Small intestine (tissue), 7 donors: ENCODE data around the gene LRRC36. TPM values are rescaled to one million over a fixed set of nuclear protein-coding genes. Genes with fewer than 3 reads are reported as not detected.
A peak's percentile ranks its signal among the peaks of the same experiment; 100 is the strongest.

Source experiments
- DNase-seq, 2 donors: peaks; one replicate each; pipeline versions ENCODE4 v3.0.0 to v3.0.0-alpha.2; 2013
- FAIRE-seq: peaks from 2 replicates; lab custom pipeline; 2012; peaks lifted over from hg19 to GRCh38; lab: Jason Lieb, UNC
- H3K27ac ChIP-seq, 3 donors: one replicate each; pipeline ENCODE4 v1.5.1; 2013; ENCODE audit warnings: low read length in 2 of 3, mild to moderate bottlenecking in 2 of 3, control low read depth in 1 of 3, inconsistent platforms in 1 of 3, low read depth in 1 of 3, moderate library complexity in 1 of 3
- H3K27me3 ChIP-seq, 3 donors: one replicate each; pipeline ENCODE4 v1.6.1; 2013; ENCODE audit warnings: low read length in 3 of 3, inconsistent platforms in 1 of 3; ENCODE audit not compliant: control insufficient read depth in 3 of 3, insufficient read depth in 3 of 3
- H3K36me3 ChIP-seq, 3 donors: one replicate each; pipeline ENCODE4 v1.6.1; 2013; ENCODE audit warnings: low read length in 3 of 3, inconsistent platforms in 1 of 3, low read depth in 1 of 3, mild to moderate bottlenecking in 1 of 3, moderate library complexity in 1 of 3; ENCODE audit not compliant: control insufficient read depth in 3 of 3, insufficient read depth in 2 of 3
- H3K4me1 ChIP-seq, 3 donors: one replicate each; pipeline ENCODE4 v1.6.1; 2013; ENCODE audit warnings: low read length in 2 of 3, inconsistent platforms in 1 of 3, low read depth in 1 of 3, mild to moderate bottlenecking in 1 of 3, moderate library complexity in 1 of 3; ENCODE audit not compliant: control insufficient read depth in 3 of 3, insufficient read depth in 2 of 3
- H3K4me3 ChIP-seq, 3 donors: one replicate each; pipeline ENCODE4 v1.5.1; 2013; ENCODE audit warnings: low read length in 3 of 3, control low read depth in 1 of 3, inconsistent platforms in 1 of 3, low read depth in 1 of 3, mild to moderate bottlenecking in 1 of 3, moderate library complexity in 1 of 3
- H3K9me3 ChIP-seq, 2 donors: one replicate each; pipeline ENCODE4 v1.6.1; 2013; ENCODE audit warnings: low read depth in 1 of 2, low read length in 1 of 2; ENCODE audit not compliant: control insufficient read depth in 2 of 2, insufficient read depth in 1 of 2
- WGBS, 3 donors: extraction: QIAGEN DNeasy Blood & Tissue Kit; methylation state at CpG; one replicate each; pipeline ENCODE4 v1.1.7; 2013; 5-methylcytosine and 5-hydroxymethylcytosine counted together
- polyA plus RNA-seq, 4 donors: library from polyadenylated mRNA; stranded (reverse) in 3 of 4; unstranded in 1 of 4; fragments of 200-250 nt in 3 of 4; fragments of 120-200 nt in 1 of 4; gene quantifications; one replicate each; pipeline versions ENCODE4 v1.2.1 to v1.2.3, GENCODE V29; 2013
- donor health status: healthy with polysubstance abuse.
- donor health status: control.
- donor health status: control.
- donor health status: Bipolar disorder and iron deficiency.
- donor health status: healthy.

LRRC36 gene
- polyA plus RNA-seq, 4 donors: 0.87 to 1.9 TPM; not detected in 2

GRCh38 chr16:67391424-67392300, 65.0 kb downstream of the LRRC36 start:
- 48 to 59% (median 51%) methylated on average over 14 to 15 of the region's 15 CpGs for WGBS, 3 donors
- Histone ChIP-seq H3K27ac (peak overlapping the region in 2 of 3 donors; percentile 11 to 56), H3K36me3 (peaks cover 0 to 34% (median 0%) of the 10 kb centered on the region in 3 donors), H3K4me3 (peak overlapping the region in 1 of 3 donors; percentile 59), H3K27me3 (peaks cover 0 to 19% (median 0%) of the 10 kb centered on the region in 3 donors), H3K9me3 (no peaks in the 10 kb centered on the region), H3K4me1 (peaks cover 0 to 47% (median 21%) of the 10 kb centered on the region in 3 donors)
- no peak for FAIRE-seq
- peak in 1 of 2 donors; percentile 31 for DNase-seq

- DNase-seq (no peak), FAIRE-seq (no peak)
- peaks cover 0 to 19% (median 0%) of the 10 kb centered on the region in 3 donors for H3K27me3 ChIP-seq
- peaks cover 0 to 53% (median 21%) of the 10 kb centered on the region in 3 donors for H3K4me1 ChIP-seq
- H3K36me3 ChIP-seq: peaks cover 0 to 31% (median 0%) of the 10 kb centered on the region in 3 donors
- peak overlapping the region in 1 of 3 donors; percentile 59 for H3K4me3 ChIP-seq
- WGBS, 3 donors: 75 to 76% (median 76%) methylated on average over 18 of the region's 18 CpGs
- no peaks in the 10 kb centered on the region for H3K9me3 ChIP-seq
- H3K27ac ChIP-seq: peak overlapping the region in 2 of 3 donors; percentile 56 to 61
These were observed 65.9 kb downstream of the LRRC36 start for GRCh38 chr16:67392301-67393059.

- FAIRE-seq (no peak), DNase-seq (peak; percentile 76 to 94)
- Histone ChIP-seq H3K27me3 (peaks cover 0 to 19% (median 0%) of the 10 kb centered on the region in 3 donors), H3K4me1 (peaks cover 0 to 53% (median 21%) of the 10 kb centered on the region in 3 donors), H3K4me3 (peak within 1 kb of the TSS in 1 of 3 donors; percentile 59), H3K9me3 (no peaks in the 10 kb centered on the region), H3K27ac (peak within 1 kb of the TSS in 2 of 3 donors; percentile 56 to 85), H3K36me3 (peaks cover 0 to 33% (median 0%) of the 10 kb centered on the region in 3 donors)
- WGBS, 3 donors: 2 to 4% (median 3%) methylated on average over 49 to 56 of the region's 56 CpGs
These were observed 66.6 kb downstream of the LRRC36 start, which contains the start of gene TPPP3 for GRCh38 chr16:67393111-67393787. TSS of gene TPPP3 (minus strand) at chr16:67393498. CDS start at chr16:67391111, 2,387 bp downstream.

- H3K4me1 ChIP-seq: peaks cover 0 to 53% (median 21%) of the 10 kb centered on the region in 3 donors
- H3K36me3 ChIP-seq: peaks cover 0 to 30% (median 0%) of the 10 kb centered on the region in 3 donors
- FAIRE-seq (no peak), DNase-seq (no peak)
- peak overlapping the region in 2 of 3 donors; percentile 56 to 85 for H3K27ac ChIP-seq
- peak overlapping the region in 1 of 3 donors; percentile 26 for H3K4me3 ChIP-seq
- no peaks in the 10 kb centered on the region for H3K9me3 ChIP-seq
- H3K27me3 ChIP-seq: peaks cover 0 to 19% (median 0%) of the 10 kb centered on the region in 3 donors
- WGBS, 3 donors: 19 to 40% (median 34%) methylated on average over 13 to 20 of the region's 20 CpGs
These were observed 67.2 kb downstream of the LRRC36 start for GRCh38 chr16:67393788-67394154.

- 41 to 78% (median 56%) methylated on average over 78 to 88 of the region's 88 CpGs for WGBS, 3 donors
- peak in 1 of 2 donors; percentile 40 for DNase-seq
- peaks cover 0 to 27% (median 0%) of the 10 kb centered on the region in 3 donors for H3K36me3 ChIP-seq
- H3K4me3 ChIP-seq: no peak overlapping the region
- H3K4me1 ChIP-seq: peaks cover 0 to 57% (median 21%) of the 10 kb centered on the region in 3 donors
- peaks cover 0 to 19% (median 0%) of the 10 kb centered on the region in 3 donors for H3K27me3 ChIP-seq
- H3K27ac ChIP-seq: peak overlapping the region in 2 of 3 donors; percentile 56 to 85
- no peak for FAIRE-seq
- H3K9me3 ChIP-seq: no peaks in the 10 kb centered on the region
These were observed 67.8 kb downstream of the LRRC36 start for GRCh38 chr16:67394155-67395104.

- FAIRE-seq (no peak), DNase-seq (no peak)
- Histone ChIP-seq H3K36me3 (peaks cover 0 to 22% (median 0%) of the 10 kb centered on the region in 3 donors), H3K27me3 (peaks cover 0 to 19% (median 0%) of the 10 kb centered on the region in 3 donors), H3K9me3 (no peaks in the 10 kb centered on the region), H3K27ac (peak overlapping the region in 1 of 3 donors; percentile 65), H3K4me3 (no peak overlapping the region), H3K4me1 (peaks cover 0 to 63% (median 21%) of the 10 kb centered on the region in 3 donors)
- WGBS, 3 donors: 72 to 78% (median 74%) methylated on average over 10 of the region's 10 CpGs
These were observed 68.5 kb downstream of the LRRC36 start for GRCh38 chr16:67395105-67395457.
